Caco-2 (cell line): ENCODE data around the gene DSCAM. TPM values are rescaled to one million over a fixed set of nuclear protein-coding genes. Genes with fewer than 3 reads are reported as not detected.
"Not testable (repeated sequence)": the region's sequence is repeated elsewhere in the genome, so short reads cannot be mapped to it uniquely, and the experiment has no call there.

ENCODE experiments used
- BruUV-seq: library from RNA; stranded (reverse); fragments of 400-500 nt; replicated peaks from 2 replicates; lab custom pipeline; 2021; lab: Mats Ljungman, UMichigan
- CTCF ChIA-PET: fragments of 300-600 bp; sonication (Branson Sonifier 250); formaldehyde crosslinking; loops from one replicate; lab custom pipeline; 2022; ENCODE audit warnings: antibody characterized with exemption; lab: Charles Lee
- POLR2A ChIA-PET: fragments of 300-600 bp; sonication (Branson Sonifier 250); formaldehyde crosslinking; loops from one replicate; lab custom pipeline; 2022; ENCODE audit warnings: antibody characterized with exemption; lab: Charles Lee
- DNase-seq, 2 experiments: peaks; one replicate each; pipeline versions ENCODE4 v3.0.0 to v3.0.0-alpha.2; 2020 to 2022
- H3K27me3 ChIP-seq: replicated peaks from 2 replicates; pipeline ENCODE4 v1.6.0; 2011; ENCODE audit warnings: low read length; ENCODE audit not compliant: control insufficient read depth, insufficient read depth
- H3K36me3 ChIP-seq: 2 replicates; pipeline ENCODE4 v1.5.1; 2011; ENCODE audit warnings: low read length; ENCODE audit not compliant: control insufficient read depth, insufficient read depth
- H3K4me1 ChIP-seq: fragments of 250-450 bp; sonication (Bioruptor Pico); 2 replicates; pipeline ENCODE4 v1.5.1; 2020; ENCODE audit warnings: mild to moderate bottlenecking
- H3K4me3 ChIP-seq: 2 replicates; pipeline ENCODE4 v1.5.1; 2011; ENCODE audit warnings: low read depth, mild to moderate bottlenecking, control low read depth, low read length
- H3K9me3 ChIP-seq: fragments of 250-450 bp; sonication (Bioruptor Pico); 2 replicates; pipeline ENCODE4 v1.5.1; 2020; ENCODE audit warnings: mild to moderate bottlenecking, moderate library complexity
- H3K27ac Mint-ChIP-seq: one replicate; pipeline ENCODE4 v1.8.0; 2022; ENCODE audit warnings: mixed read lengths; ENCODE audit not compliant: unreplicated experiment
- H3K27me3 Mint-ChIP-seq: one replicate; pipeline ENCODE4 v1.8.0; 2022; ENCODE audit warnings: mixed read lengths; ENCODE audit not compliant: insufficient read depth, unreplicated experiment
- H3K36me3 Mint-ChIP-seq: one replicate; pipeline ENCODE4 v1.8.0; 2022; ENCODE audit warnings: mild to moderate bottlenecking, mixed read lengths; ENCODE audit not compliant: insufficient read depth, unreplicated experiment
- H3K4me1 Mint-ChIP-seq: one replicate; pipeline ENCODE4 v1.8.0; 2022; ENCODE audit warnings: low read depth, mixed read lengths; ENCODE audit not compliant: unreplicated experiment
- H3K4me3 Mint-ChIP-seq: one replicate; pipeline ENCODE4 v1.8.0; 2022; ENCODE audit warnings: mild to moderate bottlenecking, moderate library complexity, mixed read lengths; ENCODE audit not compliant: unreplicated experiment
- H3K9me3 Mint-ChIP-seq: one replicate; pipeline ENCODE4 v1.8.0; 2022; ENCODE audit warnings: mixed read lengths; ENCODE audit not compliant: unreplicated experiment
- CTCF ChIP-seq, 2 experiments: fragments of 200-600 bp in 1 of 2; IDR thresholded peaks; 1 replicate in 1 of 2; 2 replicates in 1 of 2; pipeline versions ENCODE4 v1.5.1 to v1.8.0; 2011 to 2022; ENCODE audit warnings: antibody characterized with exemption in 1 of 2, control low read depth in 1 of 2, inconsistent platforms in 1 of 2, low read depth in 1 of 2, low read length in 1 of 2, mild to moderate bottlenecking in 1 of 2, moderate library complexity in 1 of 2; ENCODE audit not compliant: insufficient read depth in 1 of 2, severe bottlenecking in 1 of 2, unreplicated experiment in 1 of 2
- intact Hi-C: fragments of 100-400 bp; cut with micrococcal nuclease; formaldehyde crosslinking; loops from one replicate; pipeline ENCODE4 v1.10.0; 2022; ENCODE audit not compliant: unreplicated experiment
- total RNA-seq: library from RNA; stranded (reverse); gene quantifications from 2 replicates; pipeline ENCODE4 v1.2.3, GENCODE V29; 2022

The DSCAM gene
- total RNA-seq, 1 experiment from 2014 or later: not detected

GRCh38 chr21:40271164-40271563 is 575.8 kb downstream of the DSCAM start:
- no peak for TF ChIP-seq CTCF (IDR thresholded peaks at IDR 0.05; ENCODE audit: insufficient read depth in 1 of 2, low read depth in 1 of 2, low read length in 1 of 2, severe bottlenecking in 1 of 2, unreplicated experiment in 1 of 2)
- no peaks in the 10 kb centered on the region for H3K9me3 Mint-ChIP-seq
- Histone ChIP-seq H3K9me3 (no peaks in the 10 kb centered on the region), H3K4me1 (no peaks in the 10 kb centered on the region), H3K36me3 (no peaks in the 10 kb centered on the region), H3K4me3 (no peak overlapping the region), H3K27me3 (no peaks in the 10 kb centered on the region)
- BruUV-seq: no TSS peak
- ChIA-PET POLR2A (no interaction called here), CTCF (no interaction called here)
- H3K4me3 Mint-ChIP-seq: no peak overlapping the region
- H3K4me1 Mint-ChIP-seq: no peaks in the 10 kb centered on the region
- peaks cover 10% of the 10 kb centered on the region for H3K27me3 Mint-ChIP-seq
- H3K27ac Mint-ChIP-seq: no peak overlapping the region
- no peaks in the 10 kb centered on the region for H3K36me3 Mint-ChIP-seq
- no peak for DNase-seq
- intact Hi-C loops: no loop called here

GRCh38 chr21:40270047-40270446 is 576.9 kb downstream of the DSCAM start:
- intact Hi-C loops: no loop called here
- H3K4me3 ChIP-seq: no peak overlapping the region
- no peak overlapping the region for H3K27ac Mint-ChIP-seq
- H3K4me3 Mint-ChIP-seq: no peak overlapping the region
- H3K36me3 ChIP-seq: no peaks in the 10 kb centered on the region
- H3K9me3 Mint-ChIP-seq: no peaks in the 10 kb centered on the region
- POLR2A ChIA-PET: no interaction called here
- no peaks in the 10 kb centered on the region for H3K4me1 Mint-ChIP-seq
- CTCF ChIA-PET: no interaction called here
- no peak for DNase-seq
- no peaks in the 10 kb centered on the region for H3K4me1 ChIP-seq
- H3K27me3 ChIP-seq: no peaks in the 10 kb centered on the region
- BruUV-seq: no TSS peak
- H3K27me3 Mint-ChIP-seq: peaks cover 13% of the 10 kb centered on the region
- no peak for TF ChIP-seq CTCF (IDR thresholded peaks at IDR 0.05; ENCODE audit: insufficient read depth in 1 of 2, low read depth in 1 of 2, low read length in 1 of 2, severe bottlenecking in 1 of 2, unreplicated experiment in 1 of 2)
- H3K36me3 Mint-ChIP-seq: no peaks in the 10 kb centered on the region
- H3K9me3 ChIP-seq: no peaks in the 10 kb centered on the region

- H3K36me3 ChIP-seq: no peaks in the 10 kb centered on the region
- Mint-ChIP-seq H3K36me3 (no peaks in the 10 kb centered on the region), H3K9me3 (no peaks in the 10 kb centered on the region), H3K27ac (no peak overlapping the region), H3K4me1 (no peaks in the 10 kb centered on the region), H3K27me3 (peaks cover 14% of the 10 kb centered on the region), H3K4me3 (no peak overlapping the region)
- H3K9me3 ChIP-seq: no peaks in the 10 kb centered on the region
- no peaks in the 10 kb centered on the region for H3K27me3 ChIP-seq
- intact Hi-C loops: no loop called here
- no peak for TF ChIP-seq CTCF (IDR thresholded peaks at IDR 0.05; ENCODE audit: insufficient read depth in 1 of 2, low read depth in 1 of 2, low read length in 1 of 2, severe bottlenecking in 1 of 2, unreplicated experiment in 1 of 2)
- no peak overlapping the region for H3K4me3 ChIP-seq
- ChIA-PET CTCF (no interaction called here), POLR2A (no interaction called here)
- DNase-seq: no peak
- no TSS peak for BruUV-seq
- H3K4me1 ChIP-seq: no peaks in the 10 kb centered on the region
Observed at GRCh38 chr21:40269239-40269638, 577.7 kb downstream of the DSCAM start.

GRCh38 chr21:40258456-40258855 is 588.5 kb downstream of the DSCAM start:
- intact Hi-C loops, H3K27me3 ChIP-seq, H3K4me1 Mint-ChIP-seq, H3K4me1 ChIP-seq, H3K4me3 Mint-ChIP-seq, H3K27ac Mint-ChIP-seq, POLR2A ChIA-PET, H3K9me3 Mint-ChIP-seq, CTCF ChIA-PET, H3K4me3 ChIP-seq, DNase-seq, H3K36me3 Mint-ChIP-seq, H3K27me3 Mint-ChIP-seq, H3K9me3 ChIP-seq, BruUV-seq, H3K36me3 ChIP-seq: not testable (repeated sequence)
